ENCODE measurements around the gene STRIP2. TPM values are rescaled to one million over a fixed set of nuclear protein-coding genes. Genes with fewer than 3 reads are reported as not detected.

STRIP2 gene
- total RNA-seq, 1 experiment from 2014 or later = 6.5 TPM

GRCh38 chr7:129496653-129497052 lies 62.4 kb downstream of the STRIP2 start:
- Mint-ChIP-seq H3K4me3 (no peak overlapping the region), H3K27me3 (ENCODE audit: low read depth) (peaks cover 21% of the 10 kb centered on the region), H3K9me3 (no peaks in the 10 kb centered on the region), H3K36me3 (no peaks in the 10 kb centered on the region), H3K4me1 (no peaks in the 10 kb centered on the region; the same call in 1 of the 2 replicates), H3K27ac (no peak overlapping the region)
- ChIA-PET POLR2A (no interaction called here), CTCF (interaction anchor here (1.0 kb wide), 1 partner anchor 111 kb away, joined by 3 read pairs; no protein-coding TSS in a partner anchor)
- DNase-seq (ENCODE audit: low spot score) (no peak), ATAC-seq (no peak)
- TF ChIP-seq E2F1 (CRISPR knock-in tag; IDR thresholded peaks at IDR 0.05) = no peak
- no peak for TF ChIP-seq FOXK1 (CRISPR knock-in tag; IDR thresholded peaks at IDR 0.05)
- no peak for TF ChIP-seq MAX (CRISPR knock-in tag; IDR thresholded peaks at IDR 0.05)
- TF ChIP-seq FOXJ3 (CRISPR knock-in tag; IDR thresholded peaks at IDR 0.05; ENCODE audit: borderline replicate concordance) = no peak
- no peak for TF ChIP-seq HMGA2 (CRISPR knock-in tag; IDR thresholded peaks at IDR 0.05)
- no peak for TF ChIP-seq AR (CRISPR knock-in tag; IDR thresholded peaks at IDR 0.05)
- no peak for TF ChIP-seq E2F4 (CRISPR knock-in tag; IDR thresholded peaks at IDR 0.05; ENCODE audit: borderline replicate concordance, low read depth)
- TF ChIP-seq ZNF232 (CRISPR knock-in tag; IDR thresholded peaks at IDR 0.05) = no peak
- no peak for TF ChIP-seq CDX4 (CRISPR knock-in tag; IDR thresholded peaks at IDR 0.05; ENCODE audit: borderline replicate concordance)
- TF ChIP-seq ATF3 (CRISPR knock-in tag; conservative IDR thresholded peaks at IDR 0.05) = no peak
- TF ChIP-seq NFYB (CRISPR knock-in tag; conservative IDR thresholded peaks at IDR 0.05; ENCODE audit: low read depth) = no peak
- no peak for TF ChIP-seq ZSCAN18 (CRISPR knock-in tag; IDR thresholded peaks at IDR 0.05)
- no peak for TF ChIP-seq AFF4 (CRISPR knock-in tag; IDR thresholded peaks at IDR 0.05; ENCODE audit: borderline replicate concordance)
- TF ChIP-seq CREB1 (CRISPR knock-in tag; IDR thresholded peaks at IDR 0.05) = no peak
- no peak for TF ChIP-seq ZBTB43 (CRISPR knock-in tag; IDR thresholded peaks at IDR 0.05)
- no peak for TF ChIP-seq JUN (CRISPR knock-in tag; IDR thresholded peaks at IDR 0.05)
- no peak for TF ChIP-seq NFATC4 (CRISPR knock-in tag; IDR thresholded peaks at IDR 0.05)
- TF ChIP-seq EMX1 (CRISPR knock-in tag; IDR thresholded peaks at IDR 0.05) = no peak
- TF ChIP-seq NR2C2 (CRISPR knock-in tag; IDR thresholded peaks at IDR 0.05) = no peak
- no peak for TF ChIP-seq GTF2I (CRISPR knock-in tag; conservative IDR thresholded peaks at IDR 0.05)

Data from WTC11 (cell line).